Measurements from ENCODE around the gene PID1. TPM values are rescaled to one million over a fixed set of nuclear protein-coding genes. Genes with fewer than 3 reads are reported as not detected.

Gene PID1
- polyA plus RNA-seq, 1 experiment, result 1.8 TPM

GRCh38 chr2:229287823-229288222 is 16.7 kb upstream of the PID1 start:
- no peaks in the 10 kb centered on the region for H3K27me3 ChIP-seq (ENCODE audit: control insufficient read depth, insufficient read depth, low read length)
- no peaks in the 10 kb centered on the region for H3K9me3 ChIP-seq (ENCODE audit: control insufficient read depth, insufficient read depth, low read length)
- no peak for DNase-seq (ENCODE audit: low read depth, low spot score)
- ChIA-PET CTCF (no interaction called here), POLR2A (no interaction called here)
- no peak for TF ChIP-seq CTCF (IDR thresholded peaks at IDR 0.05; ENCODE audit: low read depth, low read length)
- no peak overlapping the region for H3K27ac ChIP-seq (ENCODE audit: low read depth, low read length)
- H3K4me3 ChIP-seq (ENCODE audit: low read depth, low read length), result no peak overlapping the region

GRCh38 chr2:229282758-229283546 is 11.9 kb upstream of the PID1 start:
- Histone ChIP-seq H3K27me3 (ENCODE audit: control insufficient read depth, insufficient read depth, low read length) (no peaks in the 10 kb centered on the region), H3K4me3 (ENCODE audit: low read depth, low read length) (no peak overlapping the region), H3K9me3 (ENCODE audit: control insufficient read depth, insufficient read depth, low read length) (no peaks in the 10 kb centered on the region), H3K27ac (ENCODE audit: low read depth, low read length) (no peak overlapping the region)
- TF ChIP-seq CTCF (IDR thresholded peaks at IDR 0.05; ENCODE audit: low read depth, low read length), result no peak
- DNase-seq (ENCODE audit: low read depth, low spot score), result peak; percentile 20
- ChIA-PET POLR2A (no interaction called here), CTCF (interaction anchor here (1.0 to 2.3 kb wide), 2 partner anchors 9 to 148 kb away, joined by 3 to 10 read pairs; no protein-coding TSS in a partner anchor)

- CTCF ChIA-PET, result no interaction called here
- no peak overlapping the region for H3K4me3 ChIP-seq (ENCODE audit: low read depth, low read length)
- TF ChIP-seq CTCF (IDR thresholded peaks at IDR 0.05; ENCODE audit: low read depth, low read length), result no peak
- H3K9me3 ChIP-seq (ENCODE audit: control insufficient read depth, insufficient read depth, low read length), result no peaks in the 10 kb centered on the region
- POLR2A ChIA-PET, result no interaction called here
- H3K27ac ChIP-seq (ENCODE audit: low read depth, low read length), result no peak overlapping the region
- no peak for DNase-seq (ENCODE audit: low read depth, low spot score)
- no peaks in the 10 kb centered on the region for H3K27me3 ChIP-seq (ENCODE audit: control insufficient read depth, insufficient read depth, low read length)
These were observed 8.4 kb upstream of the PID1 start for GRCh38 chr2:229279516-229279915.

- H3K27ac ChIP-seq (ENCODE audit: low read depth, low read length), result no peak overlapping the region
These were observed 4.4 kb upstream of the PID1 start for GRCh38 chr2:229275506-229275905.

More at GRCh38 chr2:229275506-229275905, 4.4 kb upstream of the PID1 start:
- CTCF ChIA-PET, result interaction anchor here (1.3 to 4.0 kb wide), 3 partner anchors 312 to 1385 kb away, joined by 4 to 66 read pairs (median 27); no protein-coding TSS in a partner anchor
- no peak for DNase-seq (ENCODE audit: low read depth, low spot score)
- Histone ChIP-seq H3K4me3 (ENCODE audit: low read depth, low read length) (no peak overlapping the region), H3K27me3 (ENCODE audit: control insufficient read depth, insufficient read depth, low read length) (no peaks in the 10 kb centered on the region), H3K9me3 (ENCODE audit: control insufficient read depth, insufficient read depth, low read length) (no peaks in the 10 kb centered on the region; the same call in 1 of the 2 replicates)
- POLR2A ChIA-PET, result no interaction called here
- TF ChIP-seq CTCF (IDR thresholded peaks at IDR 0.05; ENCODE audit: low read depth, low read length), result no peak

All from AG04450 (cell line).